BJ (cell line): ENCODE data around the gene HS6ST2. TPM values are rescaled to one million over a fixed set of nuclear protein-coding genes. Genes with fewer than 3 reads are reported as not detected.

Source experiments
- CTCF ChIA-PET: fragments of 350-600 bp; formaldehyde crosslinking; extraction: SDS; loops from one replicate; lab custom pipeline; 2021; ENCODE audit warnings: antibody characterized with exemption, inconsistent platforms; lab: Yijun Ruan, JAX
- POLR2A ChIA-PET: fragments of 300-600 bp; sonication (Branson Sonifier 250); formaldehyde crosslinking; extraction: SDS; loops from one replicate; lab custom pipeline; 2021; ENCODE audit warnings: antibody characterized with exemption; lab: Charles Lee
- DNase-seq: peaks from one replicate; pipeline ENCODE4 v3.0.0-alpha.2; 2011; ENCODE audit warnings: low read depth
- H3K27me3 ChIP-seq: 2 replicates; pipeline ENCODE4 v1.6.0; 2011; ENCODE audit warnings: low read length; ENCODE audit not compliant: control insufficient read depth, insufficient read depth
- H3K36me3 ChIP-seq: 2 replicates; pipeline ENCODE4 v1.5.1; 2011; ENCODE audit warnings: low read length; ENCODE audit not compliant: control insufficient read depth, insufficient read depth
- H3K4me3 ChIP-seq: 2 replicates; pipeline ENCODE4 v1.5.1; 2011; ENCODE audit warnings: low read depth, mild to moderate bottlenecking, control low read depth, low read length
- CTCF ChIP-seq: IDR thresholded peaks from 2 replicates; pipeline ENCODE4 v1.5.1; 2011; ENCODE audit warnings: low read depth, mild to moderate bottlenecking, control low read depth, inconsistent platforms, low read length, moderate library complexity; ENCODE audit not compliant: insufficient read depth
- polyA plus RNA-seq: library from polyadenylated mRNA; depleted of rRNA; stranded (reverse); fragments of >200 nt; gene quantifications from 2 replicates; pipeline ENCODE4 v1.2.3, GENCODE V29; 2011

HS6ST2 gene
- polyA plus RNA-seq, 1 experiment: not detected

- no peak for TF ChIP-seq CTCF
- no peak for DNase-seq
- CTCF ChIA-PET: interaction anchor here (0.6 kb wide), 1 partner anchor 86 kb away, joined by 3 read pairs; no protein-coding TSS in a partner anchor
- H3K36me3 ChIP-seq: no peaks in the 10 kb centered on the region
- H3K4me3 ChIP-seq: no peak overlapping the region
- POLR2A ChIA-PET: no interaction called here
- H3K27me3 ChIP-seq: no peaks in the 10 kb centered on the region
Observed at GRCh38 chrX:132875650-132876522, 82.5 kb downstream of the HS6ST2 start.

- no peaks in the 10 kb centered on the region for H3K27me3 ChIP-seq
- H3K4me3 ChIP-seq: no peak overlapping the region
- no peak for TF ChIP-seq CTCF
- no peaks in the 10 kb centered on the region for H3K36me3 ChIP-seq
- DNase-seq: no peak
- CTCF ChIA-PET: no interaction called here
- POLR2A ChIA-PET: no interaction called here
Observed at GRCh38 chrX:132862562-132862961, 95.9 kb downstream of the HS6ST2 start.

- Histone ChIP-seq H3K36me3 (no peaks in the 10 kb centered on the region), H3K4me3 (no peak overlapping the region), H3K27me3 (no peaks in the 10 kb centered on the region)
- ChIA-PET CTCF (no interaction called here), POLR2A (no interaction called here)
- no peak for TF ChIP-seq CTCF
- DNase-seq: no peak
Observed at GRCh38 chrX:132861076-132861475, 97.4 kb downstream of the HS6ST2 start.

- Histone ChIP-seq H3K4me3 (no peak overlapping the region), H3K27me3 (no peaks in the 10 kb centered on the region), H3K36me3 (no peaks in the 10 kb centered on the region)
- DNase-seq: no peak
- ChIA-PET CTCF (no interaction called here), POLR2A (no interaction called here)
- TF ChIP-seq CTCF: no peak
Observed at GRCh38 chrX:132860200-132860599, 98.2 kb downstream of the HS6ST2 start.

GRCh38 chrX:132858018-132858417 is 100.4 kb downstream of the HS6ST2 start:
- TF ChIP-seq CTCF: no peak
- Histone ChIP-seq H3K36me3 (no peaks in the 10 kb centered on the region), H3K27me3 (no peaks in the 10 kb centered on the region), H3K4me3 (no peak overlapping the region)
- DNase-seq: no peak
- CTCF ChIA-PET: no interaction called here
- POLR2A ChIA-PET: no interaction called here
